Stimulated activated CD8-positive, alpha-beta memory T cell treated with anti-CD3 and anti-CD28 coated beads, Interleukin-2, amount 100 ng/mL, for 48 hours (primary cell): ENCODE results near the gene CACHD1.
"Not testable (repeated sequence)": the region's sequence is repeated elsewhere in the genome, so short reads cannot be mapped to it uniquely, and the experiment has no call there.

Experiments used
- DNase-seq, 2 donors: peaks; one replicate each; pipeline ENCODE4 v3.0.0-alpha.2; 2020; ENCODE audit warnings: low read depth in 2 of 2

Gene CACHD1

GRCh38 chr1:64588876-64589275 lies 118.9 kb downstream of the CACHD1 start:
- DNase-seq = no peak

DNA sequence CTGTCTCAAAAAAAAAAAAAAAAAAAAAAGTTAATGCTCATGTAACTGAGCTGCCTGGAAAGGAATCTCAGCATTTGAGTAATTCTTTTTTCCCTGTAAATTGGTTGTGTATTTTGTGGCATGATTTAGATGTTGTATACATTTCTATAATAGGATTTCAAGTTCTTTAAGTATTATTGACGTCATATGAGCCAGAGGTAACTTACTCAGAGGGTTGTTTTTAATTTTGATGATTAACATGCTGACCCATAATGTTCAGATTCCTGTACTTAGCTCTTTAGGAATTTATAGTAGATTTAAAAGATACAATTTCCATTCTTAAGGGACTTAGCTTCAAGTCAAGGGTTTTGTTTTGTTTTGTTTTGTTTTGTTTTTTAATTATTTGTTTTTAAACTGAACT lies 120.4 kb downstream of the CACHD1 start:
- DNase-seq = no peak

DNA sequence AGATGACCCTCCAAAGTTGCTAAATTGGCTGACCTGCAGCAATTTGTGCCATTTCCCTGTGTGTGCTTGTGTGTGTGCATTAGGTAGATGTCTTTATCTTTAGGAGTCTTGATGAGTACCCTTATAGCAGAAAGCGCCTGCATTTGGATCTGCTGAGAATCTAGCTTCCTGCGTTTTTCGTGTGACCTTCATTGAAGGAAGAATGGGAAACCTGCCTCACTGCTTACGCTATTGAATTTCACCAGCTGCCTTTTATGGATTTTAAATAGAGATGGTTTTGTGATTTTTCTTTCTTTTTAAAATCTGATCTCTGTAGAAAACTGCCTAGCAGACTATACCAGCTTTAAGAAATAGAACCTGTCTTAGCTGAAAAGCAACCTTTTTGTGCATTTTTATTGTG lies 124.5 kb downstream of the CACHD1 start:
- no peak for DNase-seq

DNA sequence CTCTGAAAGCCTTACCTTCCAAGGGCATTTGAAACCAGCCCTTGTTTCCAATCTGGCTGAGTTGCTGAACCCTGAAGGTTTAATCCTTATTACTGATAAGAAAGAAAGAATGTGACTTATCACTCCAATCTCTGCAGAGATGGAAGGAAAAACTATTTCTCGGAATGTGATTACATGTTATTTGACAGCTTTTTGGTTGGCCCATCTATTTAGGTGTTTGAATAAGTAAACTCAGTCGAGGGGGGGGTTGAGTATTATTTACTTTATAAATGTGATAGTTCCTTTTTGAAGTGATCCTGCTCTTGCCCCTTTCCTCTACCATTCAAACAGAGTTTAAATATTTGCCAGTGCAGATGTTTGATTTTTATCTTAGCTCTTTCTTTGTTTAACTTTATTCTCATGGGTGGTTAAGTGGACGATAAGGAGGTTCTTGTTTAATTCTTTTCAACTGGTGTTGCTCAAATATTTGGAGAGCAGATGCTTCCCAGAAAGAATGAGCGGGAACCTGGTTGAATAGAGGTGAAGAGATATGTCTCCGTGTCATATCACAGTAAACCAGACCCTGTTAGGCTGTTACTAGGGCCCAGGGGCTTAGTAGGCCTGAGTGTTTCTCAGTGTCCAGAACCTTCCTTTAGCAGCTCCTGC lies 126.1 kb downstream of the CACHD1 start:
- DNase-seq = no peak

DNA sequence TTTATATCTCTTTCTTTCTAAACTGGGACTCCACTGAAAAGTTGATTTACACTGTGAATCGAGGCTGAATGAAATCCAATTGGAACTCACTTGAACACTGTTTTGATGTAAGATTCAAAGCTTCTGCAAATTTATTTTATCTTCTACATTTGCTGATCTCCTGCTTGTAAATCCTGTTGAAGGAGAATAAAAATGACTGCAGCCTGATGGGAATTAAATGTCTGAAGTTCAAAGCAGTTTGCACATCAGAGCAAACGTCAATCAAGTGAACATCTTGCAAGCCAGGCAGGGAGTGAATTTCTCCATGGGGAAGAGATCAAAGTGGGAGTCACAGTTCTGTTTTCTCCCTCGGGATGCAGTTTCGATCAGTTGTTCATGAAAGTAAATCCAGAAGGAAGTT lies 127.2 kb downstream of the CACHD1 start:
- DNase-seq = no peak

DNA sequence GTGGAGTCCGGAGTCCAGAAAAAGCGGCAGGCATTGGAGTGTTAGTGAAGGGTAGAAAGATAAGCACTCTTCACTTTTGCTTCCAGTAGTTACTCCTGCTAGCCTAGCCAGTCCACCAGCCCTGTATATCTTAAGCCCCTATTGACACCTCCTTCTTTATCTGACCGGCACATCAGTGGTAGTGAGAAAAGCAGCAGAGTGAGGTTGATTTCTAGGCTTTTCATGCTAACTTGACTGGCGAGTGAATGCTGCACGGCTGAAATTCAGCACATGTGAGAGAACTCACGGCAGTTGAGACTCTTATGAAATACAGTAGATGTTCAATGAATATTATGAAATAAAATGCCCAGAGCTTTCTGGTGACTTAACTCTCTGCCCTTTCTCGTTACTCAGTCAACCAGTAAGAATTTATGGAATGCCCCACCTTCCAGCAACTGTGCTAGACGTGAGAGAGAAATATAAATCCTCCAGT lies 128.2 kb downstream of the CACHD1 start:
- DNase-seq = no peak

DNA sequence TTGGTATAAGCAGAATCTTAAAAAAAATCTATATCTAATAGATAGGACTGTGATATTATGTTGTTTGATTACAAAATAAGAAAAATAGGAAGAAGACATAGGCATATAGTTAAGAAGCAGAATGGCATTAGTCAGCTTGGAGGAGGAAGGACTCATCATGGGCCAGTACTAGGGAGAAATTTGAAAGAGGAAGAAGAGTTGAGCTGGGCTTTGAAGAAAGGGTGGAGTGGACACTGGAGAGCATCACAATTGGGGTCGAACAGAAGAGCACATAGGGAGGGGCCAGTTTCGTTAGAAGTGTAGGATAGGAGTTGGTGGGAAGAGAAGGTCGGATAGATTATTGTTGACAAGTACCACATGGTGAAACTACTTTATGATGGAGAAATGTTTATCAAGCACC lies 129.3 kb downstream of the CACHD1 start:
- no peak for DNase-seq

GRCh38 chr1:64601207-64601606 lies 131.3 kb downstream of the CACHD1 start:
- no peak for DNase-seq

DNA sequence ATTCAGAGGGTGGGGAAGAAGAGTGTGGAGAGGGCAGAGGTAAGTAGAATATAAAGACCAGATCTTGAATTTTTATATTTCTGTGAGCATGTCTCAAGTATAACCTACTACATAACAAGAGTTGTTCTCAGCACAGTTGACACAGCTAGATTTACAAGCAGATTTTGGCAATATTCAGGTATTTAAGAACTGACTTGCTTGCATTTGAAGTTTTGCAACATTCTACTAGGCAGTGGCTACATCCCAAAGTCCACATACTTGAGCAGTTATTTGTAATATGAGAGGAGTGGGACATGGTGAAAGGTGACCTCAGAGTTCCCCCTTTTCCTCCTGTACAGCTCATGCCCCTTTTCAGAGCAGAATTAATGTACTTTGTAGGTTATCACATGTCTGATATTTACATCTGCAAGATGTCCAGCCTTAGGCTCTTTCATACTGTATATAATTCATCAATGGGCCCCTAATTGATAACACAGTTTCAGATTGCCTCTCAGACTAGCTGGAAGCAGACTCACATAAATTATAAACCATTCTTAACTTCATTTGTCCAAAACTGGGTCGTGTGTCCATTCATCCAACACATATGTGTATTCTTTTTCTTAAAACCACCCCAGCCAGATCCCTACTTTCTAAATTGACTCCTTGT lies 138.2 kb downstream of the CACHD1 start:
- DNase-seq = no peak

DNA sequence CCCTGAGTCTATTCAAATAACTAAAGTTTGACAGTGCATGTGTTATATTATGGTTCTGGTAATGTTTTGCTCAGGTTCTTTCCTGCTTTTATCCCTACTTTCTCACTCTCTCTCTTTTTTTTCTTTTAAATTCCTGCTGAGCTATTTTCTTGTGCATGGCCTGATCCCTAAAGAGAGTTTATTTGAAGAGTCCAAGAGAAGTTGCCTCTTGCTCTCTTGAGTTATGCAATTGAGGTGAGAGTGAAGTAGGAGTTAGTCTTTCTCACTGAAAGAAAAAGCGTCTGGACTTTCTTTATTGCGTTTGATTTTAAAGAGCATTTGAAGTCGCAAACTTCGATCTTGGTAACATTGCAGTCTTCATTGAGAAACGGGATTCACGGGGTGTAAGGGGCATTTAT lies 138.7 kb downstream of the CACHD1 start:
- DNase-seq = no peak

DNA sequence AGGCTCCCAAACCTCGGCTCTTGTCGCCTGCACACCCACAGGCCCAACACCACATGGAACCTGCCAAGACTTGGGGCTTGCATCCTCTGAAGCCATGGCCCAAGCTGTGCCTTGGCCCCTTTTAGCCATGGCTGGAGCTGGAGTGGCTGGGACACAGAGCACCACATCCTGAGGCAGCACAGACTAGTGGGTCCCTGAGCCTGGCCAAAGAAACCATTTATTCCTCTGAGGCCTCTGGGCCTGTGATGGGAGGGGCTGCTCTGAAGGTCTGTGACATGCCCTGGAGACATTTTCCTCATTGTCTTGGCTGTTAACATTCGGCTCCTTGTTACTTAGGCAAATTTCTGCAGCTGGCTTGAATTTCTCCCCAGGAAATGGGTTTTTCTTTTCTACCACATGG lies 141.0 kb downstream of the CACHD1 start:
- DNase-seq = not testable (repeated sequence)

GRCh38 chr1:64616039-64616438 lies 146.1 kb downstream of the CACHD1 start:
- no peak for DNase-seq

- DNase-seq = peak in 1 of 2 donors; percentile 10
These were observed 153.8 kb downstream of the CACHD1 start for GRCh38 chr1:64623750-64624191.

DNA sequence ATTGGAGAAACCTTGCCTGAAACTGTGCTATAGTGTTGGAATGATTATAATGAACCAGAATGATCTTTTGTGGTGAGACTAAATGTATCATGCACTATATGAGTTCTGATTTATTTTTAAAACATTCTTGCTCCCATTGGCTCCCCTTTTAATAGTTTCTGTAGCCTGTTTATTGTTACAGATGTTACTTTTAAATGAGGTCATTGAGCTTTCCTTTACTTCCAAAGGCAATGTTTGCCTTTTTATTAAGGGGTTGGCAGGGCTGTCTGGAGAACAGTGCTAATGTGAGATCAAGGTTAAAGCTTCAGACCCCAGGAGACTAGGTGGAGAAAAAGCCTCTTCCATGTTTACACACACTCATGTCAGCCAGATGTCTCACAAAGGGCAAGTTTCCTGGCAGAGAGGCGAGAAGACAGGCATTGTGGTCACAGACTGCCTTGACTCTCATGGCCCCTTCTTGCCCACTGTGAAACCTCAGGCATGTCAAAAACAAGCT lies 154.3 kb downstream of the CACHD1 start:
- no peak for DNase-seq

DNA sequence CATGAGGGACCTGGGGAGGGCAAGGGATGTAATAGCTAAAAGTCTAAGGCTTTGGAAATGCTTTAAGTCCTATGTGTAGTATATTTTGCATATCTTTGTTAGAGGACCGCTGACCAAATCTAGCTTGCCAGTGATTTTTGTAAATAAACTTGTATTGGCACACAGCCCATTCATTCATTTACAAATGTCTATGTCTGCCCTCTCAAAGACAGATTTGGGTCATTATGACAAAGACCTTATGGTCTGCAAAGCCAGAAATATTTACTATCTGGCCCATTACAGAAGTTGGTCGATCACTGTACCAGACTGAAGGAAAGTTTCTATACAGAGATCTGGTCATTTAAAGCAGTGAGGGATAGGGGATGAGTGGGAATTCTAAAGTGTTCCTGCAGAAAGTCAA lies 154.9 kb downstream of the CACHD1 start:
- DNase-seq = no peak

DNA sequence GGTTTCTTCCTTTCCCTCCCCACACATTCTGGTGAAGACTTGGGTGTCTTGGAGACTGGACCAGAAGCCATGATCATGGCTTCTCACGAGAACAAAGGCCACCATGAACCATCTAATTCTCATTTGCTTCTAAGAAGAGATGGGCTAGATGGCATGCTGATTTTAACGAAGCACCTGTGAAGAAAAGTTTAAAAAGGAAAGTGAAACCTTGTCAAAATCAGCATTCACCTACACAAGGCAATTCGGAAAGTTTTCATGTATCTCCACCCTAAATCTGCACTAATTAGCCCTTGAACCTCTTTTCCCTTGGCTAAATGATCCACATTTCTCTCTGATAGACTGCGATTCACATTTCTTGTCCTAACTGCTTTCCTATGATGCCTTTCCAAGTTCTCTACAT lies 160.7 kb downstream of the CACHD1 start:
- no peak for DNase-seq

DNA sequence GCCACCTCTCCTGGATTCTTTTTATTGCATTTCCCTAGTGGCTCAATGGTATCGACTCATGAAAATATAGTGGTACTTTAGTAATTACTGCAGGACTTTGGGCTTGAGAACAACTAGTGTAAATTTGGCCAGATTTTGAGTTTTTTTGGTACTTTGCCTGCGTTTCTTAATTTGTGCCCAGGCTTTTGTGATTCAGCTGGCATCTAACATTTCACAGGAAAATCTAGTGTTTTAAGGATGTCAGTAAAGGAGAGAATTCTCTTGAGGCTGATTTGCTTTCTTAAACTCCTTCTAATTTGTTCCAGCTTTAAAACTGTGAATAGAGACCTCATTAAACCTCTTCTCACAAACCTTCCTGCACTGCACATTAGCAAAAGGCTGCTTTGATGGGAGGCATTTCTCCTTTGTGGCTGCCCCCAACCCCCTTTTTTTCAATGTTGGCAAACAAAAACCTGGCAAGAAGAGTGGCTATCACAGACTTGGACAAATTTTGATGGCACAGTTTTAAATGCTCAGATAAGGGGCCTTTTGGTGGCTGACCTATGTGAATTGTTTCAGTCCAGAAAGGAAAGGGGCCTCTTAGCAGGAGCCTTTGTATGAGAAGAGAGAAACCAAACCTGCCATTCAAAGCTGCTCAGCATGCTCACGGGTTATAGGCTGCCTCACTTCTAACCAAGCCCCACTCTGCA lies 161.6 kb downstream of the CACHD1 start:
- no peak for DNase-seq

DNA sequence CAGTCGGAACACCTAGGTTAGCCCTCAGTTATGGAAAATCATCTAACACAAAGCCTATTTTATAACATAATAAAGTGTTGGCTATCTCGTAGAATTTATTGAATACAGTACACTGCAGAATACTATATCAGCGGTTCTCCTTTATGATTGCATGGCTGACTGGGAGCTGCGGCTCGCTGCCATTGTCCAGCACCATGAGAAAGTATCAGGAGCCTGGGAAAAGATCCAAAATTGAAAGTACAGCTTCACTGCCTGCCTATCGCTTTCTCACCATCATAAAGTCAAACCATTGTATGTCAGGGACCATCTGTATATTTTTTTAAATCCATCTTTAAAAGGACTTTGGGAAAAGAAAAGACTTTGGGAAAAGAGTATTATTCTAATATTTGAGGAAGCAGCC lies 163.0 kb downstream of the CACHD1 start:
- DNase-seq = no peak

GRCh38 chr1:64645735-64646134 lies 175.8 kb downstream of the CACHD1 start:
- DNase-seq = no peak

- no peak for DNase-seq
These were observed 180.5 kb downstream of the CACHD1 start for GRCh38 chr1:64650411-64650810.

GRCh38 chr1:64651841-64652240 lies 181.9 kb downstream of the CACHD1 start:
- no peak for DNase-seq

DNA sequence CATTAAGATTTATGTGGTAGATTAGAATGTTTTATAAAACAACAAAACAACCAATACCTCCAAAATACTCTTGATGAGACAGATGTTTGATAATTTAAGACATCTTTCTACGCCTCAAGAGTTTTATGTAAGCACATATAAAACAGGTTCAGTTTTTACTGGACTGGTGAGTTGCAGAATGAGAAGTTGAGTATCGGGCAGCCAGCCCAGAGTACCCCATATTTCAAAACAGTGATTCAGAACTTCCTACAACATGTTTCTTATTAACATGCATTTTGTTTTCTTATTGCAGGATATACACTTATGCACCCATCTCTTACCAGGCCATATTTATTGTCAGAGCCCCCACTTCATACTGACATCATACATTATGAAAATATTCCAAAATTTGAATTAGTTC lies 183.5 kb downstream of the CACHD1 start:
- no peak for DNase-seq
